KMS-11 (cell line): ENCODE measurements around the gene CELF2.

ENCODE experiments used
- H2AFZ ChIP-seq: fragments of 200-600 bp; sonication (generic); 2 replicates; pipeline ENCODE4 v1.6.1; 2016; ENCODE audit warnings: antibody characterized with exemption, mixed run types, low read depth
- H3K27ac ChIP-seq: fragments of 200-600 bp; sonication (generic); 2 replicates; pipeline ENCODE4 v1.6.1; 2016; ENCODE audit warnings: mild to moderate bottlenecking, mixed run types
- H3K27me3 ChIP-seq: fragments of 200-600 bp; sonication (generic); 2 replicates; pipeline ENCODE4 v1.6.1; 2017; ENCODE audit warnings: mild to moderate bottlenecking, low read depth, mixed run types, moderate library complexity; ENCODE audit not compliant: insufficient read depth
- H3K36me3 ChIP-seq: fragments of 200-600 bp; sonication (generic); 2 replicates; pipeline ENCODE4 v1.6.1; 2017; ENCODE audit warnings: mild to moderate bottlenecking, mixed run types; ENCODE audit not compliant: insufficient read depth
- H3K4me1 ChIP-seq: fragments of 200-600 bp; sonication (generic); 2 replicates; pipeline ENCODE4 v1.6.1; 2016; ENCODE audit warnings: mild to moderate bottlenecking, low read depth, mixed run types; ENCODE audit not compliant: poor library complexity, severe bottlenecking
- H3K4me2 ChIP-seq: fragments of 200-600 bp; sonication (generic); 2 replicates; pipeline ENCODE4 v1.7.0; 2016; ENCODE audit warnings: mild to moderate bottlenecking, mixed run types
- H3K4me3 ChIP-seq: fragments of 200-600 bp; sonication (generic); IDR thresholded peaks from 2 replicates; pipeline ENCODE4 v1.6.1; 2017; ENCODE audit warnings: low read depth, low read length, mixed read lengths; ENCODE audit not compliant: insufficient read depth
- H3K79me2 ChIP-seq: fragments of 200-600 bp; sonication (generic); 2 replicates; pipeline ENCODE4 v1.6.1; 2016; ENCODE audit warnings: low read depth, mixed run types; ENCODE audit not compliant: insufficient read depth
- H3K9ac ChIP-seq: fragments of 200-600 bp; sonication (generic); 2 replicates; pipeline ENCODE4 v1.6.1; 2016; ENCODE audit warnings: mild to moderate bottlenecking, mixed run types
- H4K20me1 ChIP-seq: fragments of 200-600 bp; sonication (generic); 2 replicates; pipeline ENCODE4 v1.6.1; 2016; ENCODE audit warnings: mild to moderate bottlenecking, mixed run types; ENCODE audit not compliant: insufficient read depth
- TF ChIP-seq, protein P1 (sequence below): fragments of 200-600 bp; sonication (generic); conservative IDR thresholded peaks from 2 replicates; pipeline ENCODE4 v1.6.1; 2017; ENCODE audit warnings: low read depth, mild to moderate bottlenecking, antibody characterized with exemption, low read length, moderate library complexity, mixed read lengths

The CELF2 gene

GRCh38 chr10:11115337-11115736 is 97.7 kb downstream of the CELF2 start:
- H3K79me2 ChIP-seq, result no peaks in the 10 kb centered on the region
- no peaks in the 10 kb centered on the region for H3K36me3 ChIP-seq
- H3K4me2 ChIP-seq, result no peak overlapping the region
- H4K20me1 ChIP-seq, result no peaks in the 10 kb centered on the region
- no peaks in the 10 kb centered on the region for H3K27me3 ChIP-seq
- no peak overlapping the region for H3K4me3 ChIP-seq
- no peak overlapping the region for H3K9ac ChIP-seq
- no peaks in the 10 kb centered on the region for H3K4me1 ChIP-seq
- TF ChIP-seq, protein P1, sequence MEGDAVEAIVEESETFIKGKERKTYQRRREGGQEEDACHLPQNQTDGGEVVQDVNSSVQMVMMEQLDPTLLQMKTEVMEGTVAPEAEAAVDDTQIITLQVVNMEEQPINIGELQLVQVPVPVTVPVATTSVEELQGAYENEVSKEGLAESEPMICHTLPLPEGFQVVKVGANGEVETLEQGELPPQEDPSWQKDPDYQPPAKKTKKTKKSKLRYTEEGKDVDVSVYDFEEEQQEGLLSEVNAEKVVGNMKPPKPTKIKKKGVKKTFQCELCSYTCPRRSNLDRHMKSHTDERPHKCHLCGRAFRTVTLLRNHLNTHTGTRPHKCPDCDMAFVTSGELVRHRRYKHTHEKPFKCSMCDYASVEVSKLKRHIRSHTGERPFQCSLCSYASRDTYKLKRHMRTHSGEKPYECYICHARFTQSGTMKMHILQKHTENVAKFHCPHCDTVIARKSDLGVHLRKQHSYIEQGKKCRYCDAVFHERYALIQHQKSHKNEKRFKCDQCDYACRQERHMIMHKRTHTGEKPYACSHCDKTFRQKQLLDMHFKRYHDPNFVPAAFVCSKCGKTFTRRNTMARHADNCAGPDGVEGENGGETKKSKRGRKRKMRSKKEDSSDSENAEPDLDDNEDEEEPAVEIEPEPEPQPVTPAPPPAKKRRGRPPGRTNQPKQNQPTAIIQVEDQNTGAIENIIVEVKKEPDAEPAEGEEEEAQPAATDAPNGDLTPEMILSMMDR, result no peak
- H3K27ac ChIP-seq, result no peak overlapping the region
- no peak overlapping the region for H2AFZ ChIP-seq

GRCh38 chr10:11116361-11116760 is 98.7 kb downstream of the CELF2 start:
- no peaks in the 10 kb centered on the region for H3K27me3 ChIP-seq
- no peak overlapping the region for H3K9ac ChIP-seq
- no peaks in the 10 kb centered on the region for H4K20me1 ChIP-seq
- H3K4me1 ChIP-seq, result no peaks in the 10 kb centered on the region
- H2AFZ ChIP-seq, result no peak overlapping the region
- no peak overlapping the region for H3K4me2 ChIP-seq
- H3K79me2 ChIP-seq, result no peaks in the 10 kb centered on the region
- no peak overlapping the region for H3K4me3 ChIP-seq
- H3K36me3 ChIP-seq, result no peaks in the 10 kb centered on the region
- no peak overlapping the region for H3K27ac ChIP-seq
- TF ChIP-seq, protein P1, result no peak

DNA sequence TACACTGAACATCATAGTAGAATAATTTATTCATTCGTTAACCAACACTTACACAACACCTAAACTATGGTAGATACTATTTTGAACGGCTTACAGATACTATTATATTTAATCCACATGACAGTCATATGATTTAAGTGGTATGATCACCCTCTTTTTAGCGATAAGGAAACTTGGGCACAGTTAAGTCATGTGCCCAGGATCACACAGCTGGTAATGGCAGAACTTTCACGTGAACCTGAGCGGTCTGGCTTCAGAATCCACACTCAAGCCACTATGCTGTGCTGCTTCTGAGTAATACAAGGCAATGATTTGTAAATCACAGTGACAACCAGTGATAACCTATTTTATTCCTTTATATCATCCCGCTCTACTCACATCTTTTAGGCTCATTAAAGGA is 99.1 kb downstream of the CELF2 start:
- H3K27me3 ChIP-seq, result no peaks in the 10 kb centered on the region
- H3K4me3 ChIP-seq, result no peak overlapping the region
- TF ChIP-seq, protein P1, result no peak
- H4K20me1 ChIP-seq, result no peaks in the 10 kb centered on the region
- H3K9ac ChIP-seq, result no peak overlapping the region
- no peak overlapping the region for H2AFZ ChIP-seq
- no peak overlapping the region for H3K4me2 ChIP-seq
- H3K79me2 ChIP-seq, result no peaks in the 10 kb centered on the region
- no peak overlapping the region for H3K27ac ChIP-seq
- H3K4me1 ChIP-seq, result no peaks in the 10 kb centered on the region
- H3K36me3 ChIP-seq, result no peaks in the 10 kb centered on the region

GRCh38 chr10:11118686-11119085 is 101.0 kb downstream of the CELF2 start:
- Histone ChIP-seq H3K27me3 (no peaks in the 10 kb centered on the region), H4K20me1 (no peaks in the 10 kb centered on the region), H3K4me3 (no peak overlapping the region), H3K4me1 (no peaks in the 10 kb centered on the region), H3K9ac (no peak overlapping the region), H3K36me3 (no peaks in the 10 kb centered on the region), H3K4me2 (no peak overlapping the region), H2AFZ (no peak overlapping the region), H3K79me2 (no peaks in the 10 kb centered on the region), H3K27ac (no peak overlapping the region)
- TF ChIP-seq, protein P1, result no peak
